Stomach smooth muscle (tissue), 2 donors: ENCODE results near the gene PSKH1.

ENCODE experiments used
- H3K27ac ChIP-seq: one replicate; pipeline ENCODE4 v1.7.0; 2013; ENCODE audit warnings: mild to moderate bottlenecking, low read length, inconsistent platforms
- H3K27me3 ChIP-seq, 2 donors: one replicate each; pipeline ENCODE4 v1.7.0; 2013; ENCODE audit warnings: low read length in 2 of 2; ENCODE audit not compliant: insufficient read depth in 2 of 2, control insufficient read depth in 1 of 2
- H3K36me3 ChIP-seq, 2 donors: one replicate each; pipeline ENCODE4 v1.7.0; 2013; ENCODE audit warnings: low read length in 2 of 2; ENCODE audit not compliant: control insufficient read depth in 2 of 2, insufficient read depth in 2 of 2
- H3K4me1 ChIP-seq: one replicate; pipeline ENCODE4 v1.7.0; 2013; ENCODE audit warnings: low read length; ENCODE audit not compliant: control insufficient read depth, insufficient read depth
- H3K4me3 ChIP-seq, 2 donors: one replicate each; pipeline ENCODE4 v1.7.0; 2013; ENCODE audit warnings: low read length in 2 of 2
- H3K9ac ChIP-seq, 2 donors: one replicate each; pipeline ENCODE4 v1.7.0; 2013; ENCODE audit warnings: low read length in 2 of 2, mild to moderate bottlenecking in 1 of 2
- H3K9me3 ChIP-seq, 2 donors: one replicate each; pipeline ENCODE4 v1.7.0; 2013; ENCODE audit warnings: low read length in 2 of 2; ENCODE audit not compliant: control insufficient read depth in 2 of 2
- donor health status: healthy.
- donor health status: Pancreatic carcinoma.

PSKH1 gene

DNA sequence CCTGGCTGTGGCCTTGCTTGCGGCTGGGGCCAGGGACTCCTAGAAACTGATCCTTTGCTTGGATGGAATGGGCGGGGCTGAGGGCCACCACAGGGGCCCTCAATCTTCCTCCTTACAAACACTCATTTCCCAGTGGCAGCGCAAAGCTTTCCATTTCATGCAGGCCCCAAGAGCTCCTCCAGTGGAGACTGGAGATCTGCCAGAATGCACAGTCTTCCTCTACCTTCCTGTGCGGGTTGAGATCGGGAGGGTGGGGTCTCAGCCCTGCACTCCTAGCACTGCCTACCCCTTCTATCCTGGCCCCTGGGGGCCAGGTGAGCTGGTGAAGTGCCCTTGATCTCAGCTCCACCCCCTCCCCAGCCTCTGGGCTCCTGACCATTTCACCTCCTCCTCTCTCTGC lies 6.7 kb upstream of the PSKH1 start:
- Histone ChIP-seq H3K4me1 (peaks cover 15% of the 10 kb centered on the region), H3K36me3 (peaks cover 23% of the 10 kb centered on the region in 2 donors), H3K27me3 (no peaks in the 10 kb centered on the region), H3K9me3 (no peaks in the 10 kb centered on the region), H3K9ac (no peak overlapping the region), H3K27ac (no peak overlapping the region), H3K4me3 (no peak overlapping the region)

- peaks cover 21% of the 10 kb centered on the region for H3K4me1 ChIP-seq
- no peak overlapping the region for H3K4me3 ChIP-seq
- peaks cover 3% of the 10 kb centered on the region in 2 donors for H3K36me3 ChIP-seq
- no peak overlapping the region for H3K27ac ChIP-seq
- no peaks in the 10 kb centered on the region for H3K9me3 ChIP-seq
- no peaks in the 10 kb centered on the region for H3K27me3 ChIP-seq
- no peak overlapping the region for H3K9ac ChIP-seq
Measured at GRCh38 chr16:67888331-67888730, 4.7 kb upstream of the PSKH1 start.

DNA sequence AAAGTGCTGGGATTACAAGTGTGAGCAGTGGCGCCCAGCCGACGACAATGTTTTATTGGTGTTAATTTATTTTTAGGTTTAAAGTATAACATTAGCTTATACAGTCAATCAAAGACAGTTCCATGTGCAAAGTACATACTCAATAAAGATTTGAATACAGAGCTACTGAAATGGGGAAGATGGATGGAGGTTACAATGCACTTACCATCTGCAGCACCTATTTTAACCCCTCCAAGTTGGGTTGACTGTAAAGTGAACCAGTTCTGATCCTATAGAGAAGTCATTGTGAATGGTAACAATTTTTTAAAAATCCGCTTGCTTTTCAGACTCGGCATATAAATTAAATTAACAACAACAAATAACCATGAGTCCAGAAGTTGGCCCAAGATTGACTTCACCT lies 679 bp upstream of the PSKH1 start:
- Histone ChIP-seq H3K9ac (peak overlapping the region; percentile 75 to 79), H3K4me1 (peaks cover 29% of the 10 kb centered on the region), H3K4me3 (peak overlapping the region; percentile 76 to 87), H3K27ac (peak overlapping the region; percentile 55), H3K36me3 (no peaks in the 10 kb centered on the region), H3K9me3 (no peaks in the 10 kb centered on the region), H3K27me3 (no peaks in the 10 kb centered on the region)

DNA sequence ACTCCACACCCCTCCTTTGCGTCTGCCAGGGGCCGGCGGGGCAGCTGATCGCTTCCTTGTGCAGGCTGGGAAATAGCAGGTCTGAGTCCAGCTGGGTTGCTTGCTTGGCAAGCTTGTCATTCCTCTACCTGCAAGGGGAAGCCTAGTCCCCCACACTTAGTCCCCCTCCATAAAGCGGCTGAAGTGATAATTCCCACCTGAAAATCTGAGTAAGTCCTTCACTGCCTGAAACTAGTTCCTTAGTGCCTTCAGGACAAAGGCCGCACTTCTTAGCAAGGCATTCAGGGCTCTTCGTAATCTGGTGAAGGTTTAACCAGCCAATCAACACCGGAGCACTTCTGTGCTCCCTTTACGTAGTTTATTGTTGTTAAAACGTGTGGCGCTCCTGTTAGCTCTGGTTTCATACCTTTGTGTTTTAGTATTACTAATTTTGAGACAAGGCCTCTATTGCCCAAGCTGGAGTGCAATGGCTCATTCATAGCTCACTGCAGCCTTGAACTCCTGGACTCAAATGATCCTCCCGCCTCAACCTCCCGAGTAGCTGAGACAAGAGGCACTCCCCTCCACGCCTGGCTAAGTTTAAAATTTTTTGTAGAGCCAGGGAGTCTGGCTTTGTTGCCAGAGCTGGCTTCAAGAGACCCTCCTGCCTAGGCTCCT lies 817 bp downstream of the PSKH1 start:
- Histone ChIP-seq H3K36me3 (no peaks in the 10 kb centered on the region), H3K9ac (peak overlapping the region; percentile 96 to 99), H3K27me3 (no peaks in the 10 kb centered on the region), H3K4me3 (peak overlapping the region; percentile 75 to 96), H3K9me3 (no peaks in the 10 kb centered on the region), H3K27ac (peak overlapping the region; percentile 90), H3K4me1 (peaks cover 30% of the 10 kb centered on the region)

DNA sequence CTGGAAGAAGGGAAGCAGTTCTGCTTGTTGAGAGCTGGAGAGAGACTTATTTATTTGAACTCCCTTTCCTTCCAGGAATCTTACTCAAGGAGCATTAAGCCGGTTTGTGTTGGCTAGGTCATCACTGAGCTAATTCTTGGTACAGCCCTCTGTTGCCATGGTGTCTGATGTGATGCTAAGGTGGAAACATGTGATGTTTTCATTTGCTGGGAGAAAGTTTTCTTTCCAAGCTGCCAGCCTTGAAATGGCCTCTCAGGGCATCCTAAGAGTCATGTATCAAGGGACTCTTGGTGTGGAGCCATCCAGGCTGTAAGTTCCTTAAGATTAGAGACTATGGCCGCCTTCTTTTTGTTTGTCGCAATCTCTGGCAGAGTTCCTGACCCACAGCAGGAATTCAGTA lies 4.2 kb downstream of the PSKH1 start:
- H3K27me3 ChIP-seq: no peaks in the 10 kb centered on the region
- H3K9me3 ChIP-seq: no peaks in the 10 kb centered on the region
- H3K36me3 ChIP-seq: no peaks in the 10 kb centered on the region
- H3K4me3 ChIP-seq: no peak overlapping the region
- H3K4me1 ChIP-seq: peaks cover 28% of the 10 kb centered on the region
- peak overlapping the region in 1 of 2 donors; percentile 6 for H3K9ac ChIP-seq
- no peak overlapping the region for H3K27ac ChIP-seq

- Histone ChIP-seq H3K27ac (no peak overlapping the region), H3K4me3 (no peak overlapping the region), H3K36me3 (peaks cover 0 to 3% of the 10 kb centered on the region in 2 donors), H3K9ac (no peak overlapping the region), H3K27me3 (no peaks in the 10 kb centered on the region), H3K4me1 (peaks cover 5% of the 10 kb centered on the region), H3K9me3 (no peaks in the 10 kb centered on the region)
Measured at GRCh38 chr16:67901734-67902133, 8.7 kb downstream of the PSKH1 start.

- no peaks in the 10 kb centered on the region for H3K4me1 ChIP-seq
- no peaks in the 10 kb centered on the region for H3K27me3 ChIP-seq
- H3K4me3 ChIP-seq: no peak overlapping the region
- H3K9ac ChIP-seq: no peak overlapping the region
- no peak overlapping the region for H3K27ac ChIP-seq
- H3K9me3 ChIP-seq: no peaks in the 10 kb centered on the region
- H3K36me3 ChIP-seq: peaks cover 0 to 3% of the 10 kb centered on the region in 2 donors
Measured at GRCh38 chr16:67902831-67903230, 9.8 kb downstream of the PSKH1 start.

GRCh38 chr16:67907397-67908180 lies 14.5 kb downstream of the PSKH1 start:
- Histone ChIP-seq H3K4me1 (no peaks in the 10 kb centered on the region), H3K27me3 (no peaks in the 10 kb centered on the region), H3K27ac (no peak overlapping the region), H3K4me3 (no peak overlapping the region), H3K9me3 (no peaks in the 10 kb centered on the region), H3K9ac (no peak overlapping the region), H3K36me3 (peaks cover 25% of the 10 kb centered on the region in 2 donors)

- Histone ChIP-seq H3K4me3 (no peak overlapping the region), H3K27me3 (no peaks in the 10 kb centered on the region), H3K9me3 (no peaks in the 10 kb centered on the region), H3K4me1 (no peaks in the 10 kb centered on the region), H3K9ac (no peak overlapping the region), H3K36me3 (peaks cover 23 to 25% of the 10 kb centered on the region in 2 donors), H3K27ac (no peak overlapping the region)
Measured at GRCh38 chr16:67909056-67909742, 16.1 kb downstream of the PSKH1 start.

DNA sequence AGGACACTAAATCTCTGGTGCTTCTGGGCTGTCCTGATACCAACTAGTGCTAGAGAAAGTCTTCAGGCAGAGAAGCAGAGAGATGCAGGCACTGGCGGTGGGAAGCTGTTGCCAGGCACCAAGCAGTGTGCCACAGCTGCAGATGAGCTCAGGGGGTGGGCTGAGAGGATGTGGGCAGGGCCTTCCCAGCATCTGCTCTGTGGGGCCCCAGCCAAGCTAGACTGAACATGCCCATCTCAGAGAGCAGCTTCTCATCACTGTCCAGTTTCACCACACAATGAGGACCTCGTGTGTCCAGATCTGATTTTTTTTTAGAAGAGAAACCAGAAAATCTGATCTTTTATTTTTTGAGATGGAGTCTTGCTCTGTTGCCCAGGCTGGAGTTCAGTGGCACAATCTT lies 17.1 kb downstream of the PSKH1 start:
- peaks cover 23 to 25% of the 10 kb centered on the region in 2 donors for H3K36me3 ChIP-seq
- H3K4me3 ChIP-seq: no peak overlapping the region
- no peak overlapping the region for H3K27ac ChIP-seq
- no peak overlapping the region for H3K9ac ChIP-seq
- no peaks in the 10 kb centered on the region for H3K9me3 ChIP-seq
- no peaks in the 10 kb centered on the region for H3K27me3 ChIP-seq
- no peaks in the 10 kb centered on the region for H3K4me1 ChIP-seq
